Bronchial epithelial cell (primary cell): ENCODE data around the gene ZBBX. TPM values are rescaled to one million over a fixed set of nuclear protein-coding genes. Genes with fewer than 3 reads are reported as not detected.

Experiments
- DNase-seq: peaks from one replicate; pipeline ENCODE4 v3.0.0-alpha.2; 2010; ENCODE audit warnings: low read depth
- FAIRE-seq: peaks from 2 replicates; lab custom pipeline; 2011; peaks lifted over from hg19 to GRCh38; lab: Jason Lieb, UNC
- H3K27me3 ChIP-seq: 2 replicates; pipeline ENCODE4 v1.5.1; 2011; ENCODE audit warnings: low read length; ENCODE audit not compliant: control insufficient read depth, insufficient read depth
- H3K36me3 ChIP-seq: 2 replicates; pipeline ENCODE4 v1.5.1; 2011; ENCODE audit warnings: low read length; ENCODE audit not compliant: control insufficient read depth, insufficient read depth
- H3K4me3 ChIP-seq: 2 replicates; pipeline ENCODE4 v1.5.1; 2011; ENCODE audit warnings: mild to moderate bottlenecking, low read depth, low read length, control low read depth
- total RNA-seq: library from RNA; depleted of rRNA; stranded (reverse); fragments of >200 nt; gene quantifications from 2 replicates; pipeline ENCODE4 v1.2.1, GENCODE V29; 2014
- TF ChIP-seq, protein P1 (sequence below): IDR thresholded peaks from 2 replicates; pipeline ENCODE4 v1.5.1; 2011; ENCODE audit warnings: mild to moderate bottlenecking, moderate library complexity, low read length, control low read depth, inconsistent platforms; ENCODE audit not compliant: insufficient read depth, severe bottlenecking

ZBBX gene
- total RNA-seq, 1 donor from 2014 or later = under 0.01 TPM

DNA sequence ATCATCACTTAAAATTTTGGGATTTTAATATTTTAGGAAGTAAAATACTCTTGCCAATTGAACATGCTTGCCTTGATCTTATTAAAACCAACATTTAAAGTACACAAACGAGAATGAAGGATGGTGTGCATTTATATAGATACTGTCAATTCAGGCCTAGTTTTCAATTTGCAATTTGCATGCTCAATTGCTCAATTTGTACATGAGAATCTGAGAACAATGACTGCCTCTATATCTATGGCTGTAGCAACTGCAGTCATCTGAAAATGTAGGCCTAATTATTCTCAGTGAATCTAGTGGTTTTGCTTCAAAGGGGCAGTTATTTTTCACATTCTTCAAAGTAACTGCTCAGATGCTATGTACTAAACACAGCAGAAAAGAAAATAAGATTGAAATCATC, 18.8 kb downstream of the ZBBX start:
- FAIRE-seq (no peak), DNase-seq (no peak)
- Histone ChIP-seq H3K4me3 (no peak overlapping the region), H3K36me3 (no peaks in the 10 kb centered on the region), H3K27me3 (no peaks in the 10 kb centered on the region)
- TF ChIP-seq, protein P1, sequence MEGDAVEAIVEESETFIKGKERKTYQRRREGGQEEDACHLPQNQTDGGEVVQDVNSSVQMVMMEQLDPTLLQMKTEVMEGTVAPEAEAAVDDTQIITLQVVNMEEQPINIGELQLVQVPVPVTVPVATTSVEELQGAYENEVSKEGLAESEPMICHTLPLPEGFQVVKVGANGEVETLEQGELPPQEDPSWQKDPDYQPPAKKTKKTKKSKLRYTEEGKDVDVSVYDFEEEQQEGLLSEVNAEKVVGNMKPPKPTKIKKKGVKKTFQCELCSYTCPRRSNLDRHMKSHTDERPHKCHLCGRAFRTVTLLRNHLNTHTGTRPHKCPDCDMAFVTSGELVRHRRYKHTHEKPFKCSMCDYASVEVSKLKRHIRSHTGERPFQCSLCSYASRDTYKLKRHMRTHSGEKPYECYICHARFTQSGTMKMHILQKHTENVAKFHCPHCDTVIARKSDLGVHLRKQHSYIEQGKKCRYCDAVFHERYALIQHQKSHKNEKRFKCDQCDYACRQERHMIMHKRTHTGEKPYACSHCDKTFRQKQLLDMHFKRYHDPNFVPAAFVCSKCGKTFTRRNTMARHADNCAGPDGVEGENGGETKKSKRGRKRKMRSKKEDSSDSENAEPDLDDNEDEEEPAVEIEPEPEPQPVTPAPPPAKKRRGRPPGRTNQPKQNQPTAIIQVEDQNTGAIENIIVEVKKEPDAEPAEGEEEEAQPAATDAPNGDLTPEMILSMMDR = no peak

DNA sequence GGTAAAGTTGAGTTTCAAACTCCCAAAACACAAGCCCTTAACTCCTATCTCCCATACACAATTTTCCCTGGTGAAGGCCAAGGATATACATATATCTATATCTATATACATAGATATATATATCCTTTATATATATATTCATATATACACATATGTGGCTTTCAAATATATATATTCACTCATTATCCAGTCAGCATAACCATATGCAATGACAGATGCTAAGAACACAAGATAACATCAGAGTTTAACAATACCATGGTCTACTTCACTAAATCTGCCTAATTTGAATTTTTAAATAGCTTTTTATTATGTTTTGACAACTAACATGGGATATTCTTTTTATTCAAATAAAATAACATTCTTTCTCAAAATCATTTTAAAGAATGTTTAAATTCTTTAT, 24.7 kb downstream of the ZBBX start:
- Histone ChIP-seq H3K4me3 (no peak overlapping the region), H3K27me3 (no peaks in the 10 kb centered on the region), H3K36me3 (no peaks in the 10 kb centered on the region)
- TF ChIP-seq, protein P1 = no peak
- DNase-seq = no peak
- no peak for FAIRE-seq

DNA sequence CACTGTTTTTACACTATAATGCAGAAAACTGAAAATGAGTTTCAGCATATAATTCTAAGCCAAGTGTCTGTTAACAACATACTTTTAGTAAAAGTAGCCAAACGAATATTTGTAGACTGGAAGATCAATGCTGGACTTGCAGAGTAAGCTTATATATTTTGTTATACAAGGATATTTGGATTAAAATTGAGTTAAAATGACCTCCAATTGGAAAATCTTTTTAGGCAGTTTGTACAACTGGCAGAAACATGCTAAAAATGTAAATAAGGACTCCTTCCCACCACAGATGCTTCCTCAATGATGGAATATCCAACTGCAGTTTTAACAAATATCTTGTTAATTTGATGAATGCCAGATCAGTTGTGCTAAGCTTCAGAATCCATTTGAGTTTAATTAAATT, 25.3 kb downstream of the ZBBX start:
- FAIRE-seq (no peak), DNase-seq (no peak)
- Histone ChIP-seq H3K36me3 (no peaks in the 10 kb centered on the region), H3K4me3 (no peak overlapping the region), H3K27me3 (no peaks in the 10 kb centered on the region)
- TF ChIP-seq, protein P1 = no peak

DNA sequence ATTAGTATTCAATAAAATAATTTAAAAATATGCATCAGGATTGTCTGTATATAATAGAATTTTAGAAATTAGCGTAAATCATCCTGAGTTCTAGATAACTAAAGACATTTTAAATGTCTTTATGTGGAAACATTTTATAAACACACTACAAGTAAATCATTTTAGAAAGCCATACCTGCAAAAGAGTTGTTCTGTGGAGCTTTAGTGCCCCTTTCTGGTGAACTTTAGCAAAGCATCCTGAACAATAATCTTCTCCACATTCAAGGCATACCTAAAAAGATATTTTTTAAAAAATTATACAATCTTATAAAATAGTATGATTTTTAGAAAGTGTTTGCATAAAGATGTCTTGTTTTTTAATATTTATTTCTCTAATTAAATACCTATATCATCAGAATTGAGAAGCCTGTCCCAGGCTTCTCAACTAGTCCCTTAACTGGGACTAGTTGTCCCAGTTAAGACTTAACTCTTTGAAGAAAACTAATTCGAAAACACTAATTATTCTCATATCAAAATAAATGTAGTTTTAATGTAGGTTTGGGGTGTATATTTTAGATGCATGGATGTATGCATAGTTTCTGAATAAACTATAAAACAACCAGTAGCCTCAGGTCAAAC, 29.7 kb downstream of the ZBBX start:
- TF ChIP-seq, protein P1 = peak; percentile 21
- FAIRE-seq (no peak), DNase-seq (peak; percentile 44)
- no peak overlapping the region for H3K4me3 ChIP-seq
- H3K36me3 ChIP-seq = no peaks in the 10 kb centered on the region
- no peaks in the 10 kb centered on the region for H3K27me3 ChIP-seq

DNA sequence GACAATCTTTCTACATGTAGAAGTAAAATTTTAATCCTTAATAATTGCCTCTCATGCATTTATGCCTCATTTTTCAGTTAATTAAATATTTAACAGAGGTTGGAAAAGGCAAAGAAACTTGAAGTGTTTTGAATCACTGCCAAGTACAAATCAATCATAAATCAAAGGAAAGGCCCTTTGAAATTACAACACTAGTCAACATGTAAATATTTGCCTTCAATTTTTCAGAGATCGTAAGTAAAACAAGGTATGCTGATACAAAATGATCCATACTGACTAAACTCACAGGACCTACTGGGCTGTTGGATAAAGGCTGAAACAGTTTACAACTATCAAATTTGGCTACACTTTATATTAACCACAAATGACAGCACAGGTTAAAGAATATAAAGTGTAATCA, 33.9 kb downstream of the ZBBX start:
- H3K27me3 ChIP-seq = no peaks in the 10 kb centered on the region
- DNase-seq (no peak), FAIRE-seq (no peak)
- no peaks in the 10 kb centered on the region for H3K36me3 ChIP-seq
- TF ChIP-seq, protein P1 = no peak
- no peak overlapping the region for H3K4me3 ChIP-seq
